NCI-H82 treated with DMSO at 0.1 percent for 48 hours (cell line): ENCODE measurements around the gene SPATA32.

ENCODE experiments used
- DNase-seq: peaks from one replicate; lab custom pipeline; 2025; ENCODE audit not compliant: unreplicated experiment; lab: John Stamatoyannopoulos, UW

Gene SPATA32

DNA sequence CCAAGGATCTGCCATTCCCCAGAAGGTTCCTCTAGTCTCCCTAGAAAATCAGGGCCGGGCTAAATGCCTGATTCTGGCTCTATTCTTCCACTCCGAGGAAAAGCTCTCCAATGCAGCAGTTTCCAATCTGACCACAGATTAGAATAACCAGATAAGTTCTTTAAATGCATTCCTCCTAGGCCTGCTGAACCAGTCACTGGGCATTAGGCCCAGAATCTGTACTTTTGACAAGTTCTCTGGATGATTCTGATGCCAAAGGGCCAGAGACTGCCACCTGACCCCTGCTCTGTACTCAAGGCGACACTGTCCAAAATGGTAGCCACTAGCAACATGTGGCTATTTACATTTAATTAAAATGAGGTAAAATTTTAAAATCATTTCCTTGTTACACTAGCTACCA is 32.6 kb upstream of the SPATA32 start:
- DNase-seq = no peak

DNA sequence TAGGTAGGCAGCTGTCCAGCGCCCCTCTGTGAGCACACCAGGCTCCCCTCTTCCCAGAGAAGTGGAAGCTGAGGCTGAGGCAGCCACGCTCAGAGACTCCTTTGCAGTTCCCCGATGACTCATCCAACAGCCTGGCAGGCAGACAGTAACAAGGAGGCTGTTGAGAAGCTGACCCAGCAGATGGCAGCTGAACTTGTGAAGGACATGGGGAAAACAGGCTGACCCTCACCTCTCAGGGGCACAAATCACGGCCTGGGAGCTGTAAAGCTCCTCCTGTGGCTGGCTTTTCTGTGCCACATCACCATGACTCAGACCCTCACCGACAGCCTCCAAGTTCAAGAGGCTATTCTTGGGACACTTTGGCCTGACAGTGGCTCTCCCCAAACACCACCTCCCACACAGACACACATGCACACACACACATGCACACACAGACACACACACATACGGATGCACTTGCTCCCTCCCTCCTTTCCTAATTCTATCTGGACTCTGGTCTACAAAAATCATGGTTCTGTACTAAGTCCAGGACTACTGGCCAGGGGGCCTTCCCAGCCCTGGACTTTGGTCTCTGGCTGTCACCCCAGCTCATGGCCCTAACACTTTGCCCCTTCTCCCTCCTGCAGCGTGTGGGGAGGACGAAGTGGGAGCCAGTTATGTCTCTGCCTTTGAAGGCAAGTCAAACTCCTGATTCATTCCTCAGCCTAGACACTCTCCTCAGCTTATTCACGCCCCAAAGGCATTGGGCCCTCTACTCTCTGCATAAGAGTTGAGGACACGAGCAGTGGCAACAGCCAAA is 31.7 kb upstream of the SPATA32 start:
- no peak for DNase-seq

DNA sequence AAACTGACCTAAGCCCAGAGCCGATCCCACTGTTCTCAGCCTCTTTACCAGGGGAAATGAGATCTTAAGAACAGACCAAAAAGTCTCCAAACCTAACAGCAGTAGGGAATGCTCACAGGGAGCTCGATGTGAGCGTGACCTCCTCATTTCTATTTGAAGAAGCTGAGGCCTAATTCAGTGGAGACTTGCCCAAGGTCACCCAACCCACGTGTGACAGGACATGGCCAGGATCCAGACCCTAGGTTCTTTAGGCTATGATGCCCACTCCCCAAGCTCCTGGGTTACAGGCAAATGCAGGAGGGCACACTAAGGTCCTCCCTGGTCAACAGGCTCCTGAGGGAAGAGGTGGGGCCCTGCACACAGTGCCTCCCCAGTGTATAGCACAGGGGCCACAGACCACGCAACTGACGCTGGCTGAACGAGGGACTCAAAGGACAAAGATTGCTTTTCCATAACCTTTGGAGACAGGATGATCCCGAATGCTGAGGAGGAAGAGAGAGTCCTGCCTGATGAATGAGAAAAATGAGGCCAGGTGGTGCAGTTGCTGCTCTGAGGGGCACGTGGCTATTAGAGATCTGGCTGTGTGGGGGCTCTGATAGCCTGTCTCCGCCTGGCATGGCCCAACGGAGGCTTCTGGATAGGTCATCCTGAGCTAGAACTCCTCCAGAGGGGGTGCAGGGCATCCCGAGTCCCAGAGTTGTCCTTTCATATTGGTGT is 31.0 kb upstream of the SPATA32 start:
- no peak for DNase-seq

DNA sequence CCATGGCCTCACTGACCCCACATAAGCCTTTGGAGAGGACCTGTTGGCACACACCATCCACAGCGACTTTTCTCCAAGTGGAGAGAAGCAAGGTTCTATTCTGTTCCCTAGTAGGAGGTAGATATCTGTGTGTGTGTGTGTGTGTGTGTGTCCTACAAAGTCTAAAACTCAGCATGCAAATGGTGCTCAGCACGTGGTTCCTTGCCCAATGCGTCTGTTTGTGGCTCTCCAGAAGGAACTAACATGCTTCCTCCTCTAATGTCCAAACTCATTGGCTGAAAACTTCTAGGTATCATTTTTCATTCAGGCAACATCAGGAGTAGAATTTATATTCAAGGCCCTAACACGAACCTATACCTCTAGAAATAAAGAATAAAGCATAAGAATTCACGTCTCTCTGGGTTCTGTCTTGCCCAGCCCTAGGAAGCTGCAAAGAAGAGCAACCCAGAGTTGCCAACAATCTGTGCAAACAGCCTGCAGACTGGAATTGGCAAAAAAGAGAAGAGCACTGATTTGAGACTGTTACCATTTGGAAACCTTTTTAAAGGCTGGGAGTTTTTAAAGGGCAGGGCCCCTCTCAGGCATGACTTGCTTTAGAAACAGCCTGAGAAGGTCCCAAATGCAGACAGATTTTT is 29.4 kb upstream of the SPATA32 start:
- DNase-seq = no peak

DNA sequence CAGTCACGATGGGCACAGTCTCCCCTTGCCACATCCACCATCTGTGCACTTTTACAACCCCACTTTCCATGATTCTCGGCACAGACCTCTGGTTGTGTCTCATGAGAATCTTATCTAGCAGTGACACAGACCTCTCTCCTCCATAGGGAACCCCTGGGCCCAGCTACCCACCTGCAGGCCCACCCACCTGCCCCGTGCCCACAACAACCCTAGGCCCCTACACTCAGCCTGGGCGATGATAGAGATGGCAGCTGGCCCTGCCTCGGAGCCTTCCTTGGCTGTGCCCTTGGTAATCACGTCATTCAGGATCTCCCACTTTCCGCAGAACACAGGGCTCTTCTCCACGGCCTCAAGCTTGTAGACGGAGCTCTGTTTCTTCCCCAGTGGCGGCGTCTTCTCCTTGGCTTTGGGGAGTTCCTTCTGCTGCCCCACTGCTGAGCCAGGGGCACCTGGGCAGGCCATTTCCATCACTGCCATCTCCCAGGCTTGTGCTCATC is 28.4 kb upstream of the SPATA32 start:
- no peak for DNase-seq

DNA sequence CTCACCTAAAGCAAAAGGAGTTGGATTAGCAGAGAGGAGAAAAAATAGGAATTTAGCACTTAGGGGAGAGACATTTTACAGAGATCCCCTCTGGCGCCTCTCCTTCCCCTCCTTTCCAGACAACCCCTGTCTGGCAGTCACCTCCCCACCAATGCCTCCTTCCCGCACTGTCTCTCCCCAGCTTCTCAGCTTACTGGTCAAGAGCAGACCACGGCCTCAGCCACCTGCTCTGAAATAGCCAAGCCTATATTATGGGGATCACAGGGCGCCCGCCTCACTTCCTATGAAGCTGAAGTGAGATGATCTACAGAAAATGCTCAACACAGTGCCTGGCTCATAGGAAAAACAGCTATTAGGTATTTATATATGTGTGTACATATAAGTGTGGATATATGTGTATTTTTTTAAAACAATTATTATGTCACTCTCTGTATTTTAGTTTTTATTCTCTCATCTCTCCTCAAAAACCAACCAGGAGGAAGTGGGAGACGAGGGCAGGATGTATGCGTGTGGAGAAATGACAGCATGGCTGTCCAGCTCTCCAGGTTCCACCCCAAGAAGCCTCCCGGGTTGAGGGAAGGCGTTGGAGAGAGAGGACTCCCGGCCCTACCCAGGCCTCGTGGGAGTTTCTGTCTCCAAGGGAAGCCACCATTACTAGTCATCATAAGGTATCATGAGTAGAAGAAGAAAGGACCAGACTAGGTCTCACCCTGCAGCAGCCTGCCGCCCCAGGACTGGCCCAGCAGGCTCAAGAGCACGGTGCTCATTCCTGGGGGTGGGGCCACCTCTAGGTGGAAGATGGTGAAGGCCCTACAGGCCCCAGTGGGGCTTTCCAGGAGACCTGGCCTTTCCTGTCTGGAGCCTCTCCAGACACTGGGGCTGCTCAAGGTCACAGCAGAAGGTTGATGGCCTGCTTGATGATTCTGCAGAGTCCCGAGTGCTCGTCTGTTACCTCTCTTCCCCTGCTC is 27.7 kb upstream of the SPATA32 start:
- DNase-seq = no peak

DNA sequence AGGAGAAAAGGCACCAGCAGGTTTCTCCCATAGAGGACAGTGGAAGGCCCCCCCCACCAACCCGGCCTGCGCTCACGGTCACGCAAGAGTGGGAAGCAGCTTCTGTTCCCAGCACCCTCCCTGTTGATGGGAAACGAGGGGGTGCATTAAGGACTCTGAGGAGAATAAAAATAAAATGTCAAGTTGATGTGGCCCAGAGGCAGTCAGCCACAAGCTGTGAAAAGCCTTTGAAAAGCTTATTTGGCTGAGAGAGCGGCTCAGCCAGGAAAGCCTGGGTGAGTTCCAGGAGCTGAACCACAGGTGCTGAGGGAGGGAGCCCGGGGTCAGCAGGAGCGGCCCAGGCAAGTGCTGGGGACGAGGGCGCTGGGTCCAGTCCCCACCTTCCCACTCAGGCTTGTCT is 26.9 kb upstream of the SPATA32 start:
- peak; percentile 19 for DNase-seq

DNA sequence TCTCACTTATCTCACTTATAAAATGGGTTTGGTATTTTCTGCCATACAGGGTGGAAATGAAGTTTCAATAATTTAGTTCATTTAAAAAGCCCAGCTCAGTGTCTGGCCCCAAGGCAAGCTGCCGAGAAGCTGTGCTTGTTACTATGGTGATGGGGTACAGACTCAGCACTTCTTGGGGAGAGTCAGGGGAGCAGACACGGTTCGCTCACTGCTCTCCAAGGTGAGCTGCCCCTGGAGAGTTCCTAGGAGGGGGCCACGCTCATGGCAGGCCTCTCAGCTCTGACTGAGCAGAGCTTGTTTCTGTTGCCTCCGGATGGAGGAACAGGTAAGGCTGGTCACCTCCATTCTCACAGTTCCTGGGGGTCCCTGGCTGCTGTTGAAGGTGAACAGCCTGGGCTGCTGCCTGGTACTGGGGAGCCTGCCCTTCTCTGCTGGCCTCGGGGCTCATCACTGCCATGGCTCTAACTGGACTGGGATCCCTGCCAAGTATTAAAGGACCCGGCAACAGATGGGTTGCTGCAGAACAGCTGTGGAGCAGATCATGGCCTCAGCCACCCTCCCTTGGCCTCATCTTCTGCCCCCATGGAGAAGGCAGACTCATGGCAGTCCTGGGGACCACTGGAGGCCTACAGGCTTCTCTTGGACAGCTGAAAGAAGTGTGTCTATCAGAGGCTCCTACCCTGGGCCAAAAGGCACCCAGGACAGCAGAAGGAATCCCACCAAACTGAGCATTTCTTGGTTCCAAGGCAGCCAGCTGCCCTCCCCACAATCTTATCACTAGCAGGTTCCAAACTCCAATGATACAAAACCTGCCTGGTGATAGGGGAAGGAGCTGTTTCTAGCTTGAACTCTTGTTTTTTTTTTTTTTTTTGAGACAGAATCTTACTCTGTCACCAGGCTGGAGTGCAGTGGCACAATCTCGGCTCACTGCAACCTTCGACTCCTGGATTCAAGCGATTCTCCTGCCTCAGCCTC is 25.9 kb upstream of the SPATA32 start:
- peak; percentile 79 for DNase-seq

DNA sequence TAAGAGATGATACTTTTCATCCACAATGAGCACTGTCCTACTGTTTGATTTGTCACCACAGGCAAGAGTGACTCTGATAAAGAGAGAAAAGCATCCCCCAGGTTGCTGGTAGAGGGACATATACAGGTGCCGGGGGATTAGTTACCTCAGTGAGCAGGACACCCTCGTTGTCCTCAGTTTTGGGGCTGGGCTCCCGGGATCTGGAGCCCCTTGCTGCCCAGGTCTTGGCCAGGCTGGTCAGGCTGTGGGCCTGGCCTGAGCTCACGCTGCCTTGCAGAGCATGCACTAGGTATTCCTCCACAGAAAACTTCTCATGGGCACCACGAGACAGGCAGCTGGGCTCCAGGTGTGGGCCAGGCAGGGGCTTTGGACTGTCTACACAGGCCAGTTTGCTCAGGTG is 24.4 kb upstream of the SPATA32 start:
- DNase-seq = no peak

DNA sequence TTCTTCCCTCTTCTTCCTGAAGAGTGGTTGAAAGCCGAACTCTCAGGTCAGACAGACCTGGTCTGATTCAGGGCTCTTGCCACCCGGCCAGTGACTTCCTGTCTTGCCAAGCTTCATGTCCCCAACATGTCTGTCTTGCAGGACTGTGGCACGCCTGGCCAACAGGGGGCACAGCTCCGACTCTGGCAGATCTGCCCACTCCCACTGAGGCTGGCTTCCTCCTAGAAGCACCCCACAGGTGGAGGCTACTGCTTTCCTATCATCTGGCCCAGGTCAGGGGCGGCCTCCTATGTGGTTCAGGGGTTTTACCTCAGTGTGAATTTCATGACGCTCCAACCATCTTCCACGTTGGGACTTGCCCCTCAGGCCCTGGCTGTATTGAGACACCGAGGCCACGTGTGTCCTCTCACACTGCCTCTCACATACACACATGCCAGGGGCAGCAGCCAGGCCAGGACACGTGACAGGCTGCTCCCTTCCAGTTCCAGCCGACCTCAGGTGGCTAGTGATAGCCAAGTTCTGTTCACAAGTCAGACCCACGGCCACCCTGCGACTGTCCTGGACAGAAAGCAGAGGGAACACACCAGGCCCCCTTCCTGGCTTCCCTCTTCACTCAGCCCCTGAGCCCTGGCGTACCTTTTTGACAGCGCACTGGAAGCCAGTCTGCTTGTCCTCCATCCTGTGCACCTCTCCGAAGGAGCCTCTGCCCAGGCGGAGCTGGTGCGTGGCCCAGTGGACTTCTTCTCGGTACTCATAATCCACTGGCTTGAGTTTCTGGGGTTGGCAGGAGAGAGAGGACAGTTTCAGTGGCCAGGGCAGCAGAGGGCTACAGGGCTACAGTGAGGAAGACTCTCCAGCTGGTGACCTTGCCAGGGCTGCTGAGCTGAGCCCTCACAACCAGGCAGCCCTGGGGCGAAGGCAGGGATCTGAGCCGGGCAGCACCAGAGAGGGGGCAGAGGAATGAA is 22.6 kb upstream of the SPATA32 start:
- DNase-seq = no peak

DNA sequence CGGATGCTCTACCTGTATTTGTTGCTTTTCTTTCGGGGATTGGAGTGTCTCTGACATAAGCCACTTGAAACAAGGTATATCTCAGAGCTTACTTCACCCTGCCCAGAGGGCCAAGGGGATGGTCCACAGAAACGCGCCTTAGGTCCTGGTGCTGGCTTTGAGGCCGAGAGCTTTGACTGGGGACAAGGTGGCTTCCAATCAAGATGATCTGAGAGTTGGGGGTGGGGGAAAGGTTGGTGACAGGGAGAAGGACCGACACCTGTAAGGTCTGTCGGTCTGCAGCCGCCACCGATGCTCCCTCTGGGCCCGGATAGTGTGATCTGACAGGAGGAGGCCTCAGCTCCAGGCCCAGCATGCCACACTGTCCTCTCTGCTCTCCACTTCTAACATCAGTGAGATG is 21.8 kb upstream of the SPATA32 start:
- DNase-seq = no peak

DNA sequence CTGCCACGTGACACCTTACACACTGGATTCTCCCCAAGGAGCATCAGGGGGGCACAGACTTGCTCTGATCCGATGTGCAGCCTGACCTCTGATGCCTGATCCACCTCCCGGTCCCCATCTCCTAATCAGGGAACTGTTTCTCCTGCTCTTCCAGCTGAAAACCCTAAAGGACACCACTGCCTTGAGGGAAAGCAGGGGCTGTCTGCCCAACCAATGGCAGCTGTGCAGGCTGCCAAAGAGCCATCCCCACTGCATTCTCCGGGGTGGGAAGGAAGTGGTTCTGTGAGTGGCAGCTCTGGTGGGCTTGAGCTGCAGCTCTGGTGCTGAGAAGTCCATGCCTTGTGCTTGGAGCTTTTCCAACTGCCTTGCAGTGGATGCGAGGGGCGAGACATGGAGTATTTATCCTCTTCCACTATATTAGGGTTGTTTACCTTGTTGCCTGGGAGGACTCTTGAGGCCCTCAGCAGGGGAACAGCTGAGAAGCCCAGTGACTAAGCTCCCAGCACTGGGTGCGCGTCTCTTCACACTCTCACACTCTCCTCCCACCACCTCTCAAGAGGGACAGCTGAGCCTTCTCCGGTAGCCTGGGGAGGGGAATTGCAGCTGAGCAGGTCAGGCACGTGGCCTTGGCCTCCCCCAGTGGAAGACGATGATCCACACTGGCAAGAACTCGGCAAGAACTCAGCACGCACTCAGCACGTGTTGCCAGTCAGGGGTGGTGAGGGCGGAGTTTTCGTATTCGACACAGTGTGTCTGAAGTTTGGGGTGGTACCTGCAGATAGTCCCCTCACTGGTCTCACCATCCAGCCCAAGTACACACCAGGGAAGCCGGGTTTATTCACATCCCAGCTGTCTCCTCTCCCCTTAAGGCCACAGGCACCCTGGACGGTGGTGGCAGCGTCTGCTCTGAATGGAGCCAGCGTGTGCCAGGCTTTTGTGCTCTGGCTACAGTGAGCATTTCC is 21.1 kb upstream of the SPATA32 start:
- peak; percentile 47 for DNase-seq

DNA sequence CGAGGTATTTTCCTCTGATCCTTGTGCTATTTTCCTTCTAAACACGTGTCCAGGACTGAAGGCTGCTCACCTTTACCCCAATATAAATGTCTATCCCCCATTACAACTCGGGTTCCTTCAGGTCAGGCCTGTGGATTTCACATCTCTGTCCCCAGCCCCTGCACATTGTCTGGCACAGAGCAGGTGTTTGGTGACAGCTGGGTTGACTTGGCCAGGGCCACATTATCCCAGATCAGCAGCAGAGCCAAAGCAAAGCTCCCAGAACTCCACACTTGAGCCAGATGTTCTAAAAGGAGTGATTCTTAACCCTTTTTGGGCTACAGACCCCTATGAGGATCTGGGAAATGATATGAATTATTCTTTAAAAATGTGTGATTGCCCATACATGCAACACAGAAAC is 18.0 kb upstream of the SPATA32 start:
- DNase-seq = peak; percentile 62

DNA sequence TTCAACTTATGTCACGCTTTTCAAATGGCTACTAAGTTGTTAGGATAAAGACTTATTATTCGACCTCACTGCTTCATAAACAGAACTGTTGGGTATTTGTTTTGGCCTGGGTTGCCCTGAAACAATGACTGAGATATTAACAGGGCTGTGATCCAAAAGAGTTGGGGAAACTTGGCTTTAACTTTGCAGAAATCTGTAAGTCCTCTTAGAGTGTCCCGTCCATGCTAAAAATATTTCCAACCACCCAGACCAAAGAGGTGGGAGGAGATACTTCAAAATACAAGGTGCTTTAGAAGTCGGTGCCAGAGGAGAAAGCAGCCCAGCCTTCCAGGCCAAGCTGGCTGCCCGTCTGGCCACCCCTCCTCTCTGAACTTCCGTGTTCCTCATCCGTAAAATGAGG is 16.1 kb upstream of the SPATA32 start:
- no peak for DNase-seq

DNA sequence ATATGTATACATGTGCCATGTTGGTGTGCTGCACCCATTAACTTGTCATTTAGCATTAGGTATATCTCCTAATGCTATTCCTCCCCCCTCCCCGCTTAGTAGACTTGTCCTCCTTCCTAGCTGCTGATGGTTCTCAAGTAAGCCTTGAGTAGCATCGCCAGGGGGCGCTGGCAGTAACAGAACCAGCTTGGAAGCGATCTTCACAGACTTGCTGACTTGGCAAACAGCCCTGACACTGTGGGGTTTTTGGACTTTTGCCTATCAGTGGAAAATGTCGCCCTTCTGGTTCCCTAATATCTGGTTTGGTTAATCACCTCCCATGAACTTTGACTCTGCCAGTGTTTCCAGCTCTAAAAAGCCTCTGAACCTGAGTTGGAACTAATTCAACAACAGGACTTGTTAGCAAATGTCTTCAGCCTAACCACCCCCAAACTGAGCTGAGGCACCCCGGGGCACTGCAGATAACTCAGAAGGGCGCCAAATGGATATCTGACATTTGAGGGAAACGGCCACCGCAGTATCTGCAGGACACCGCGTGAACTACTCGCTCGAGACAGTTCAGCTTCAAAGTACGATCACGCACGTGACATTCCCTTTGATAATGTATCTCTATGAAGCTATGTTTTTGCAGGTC is 15.4 kb upstream of the SPATA32 start:
- peak; percentile 92 for DNase-seq

DNA sequence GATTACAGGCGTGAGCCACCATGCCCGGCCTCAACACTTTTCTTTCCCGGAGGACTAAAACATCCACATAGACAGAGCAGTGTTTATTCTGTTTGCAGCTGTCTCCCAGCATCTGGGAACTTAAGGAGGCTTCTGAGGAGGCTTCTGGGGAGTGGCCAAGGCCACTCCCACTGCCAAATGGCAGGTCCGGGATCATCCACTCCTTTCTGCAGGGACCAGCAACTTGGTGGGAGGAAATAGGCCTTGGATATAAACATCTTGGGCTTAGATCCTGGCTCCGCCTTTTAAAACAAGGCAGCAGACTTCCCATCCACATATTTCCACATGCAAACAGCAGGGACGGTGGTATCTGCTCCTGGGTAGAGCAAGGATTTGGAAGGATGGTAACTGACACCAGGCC is 14.1 kb upstream of the SPATA32 start:
- peak; percentile 29 for DNase-seq

DNA sequence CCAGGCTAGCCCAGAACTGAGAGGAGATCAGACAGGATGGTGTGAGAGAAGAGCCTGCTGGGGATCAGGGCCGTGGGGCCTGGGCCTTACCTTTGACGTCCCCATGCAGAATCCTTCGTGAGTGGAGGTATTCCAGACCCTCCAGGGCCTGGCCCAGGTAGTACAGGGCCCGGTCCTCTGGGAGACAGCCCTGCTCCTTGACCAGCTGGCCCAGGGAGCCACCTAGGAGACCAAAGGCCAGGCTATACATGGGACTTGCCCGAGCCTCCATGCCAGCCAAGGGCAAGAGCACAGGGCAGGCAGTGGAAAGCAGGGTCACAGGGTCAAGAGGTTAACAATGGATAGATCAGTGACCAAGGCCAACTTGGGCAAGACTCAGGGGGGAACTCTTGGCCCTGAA is 12.1 kb upstream of the SPATA32 start:
- DNase-seq = no peak
